Tibial artery (tissue), 4 donors: ENCODE data around the gene GNG13.

Source experiments
- DNase-seq, 2 donors: peaks; one replicate each; pipeline ENCODE4 v3.0.0-alpha.2; 2019
- H3K27ac ChIP-seq, 2 donors: fragments of 200-600 bp; sonication (generic) in 1 of 2; 1 replicate in 1 of 2; 2 replicates in 1 of 2; pipeline ENCODE4 v1.5.1; 2018 to 2019; ENCODE audit warnings: mild to moderate bottlenecking in 1 of 2
- H3K27me3 ChIP-seq, 2 donors: fragments of 200-600 bp; sonication (generic) in 1 of 2; one replicate each; pipeline versions ENCODE4 v1.5.1 to v1.6.0; 2016 to 2019
- H3K36me3 ChIP-seq, 3 donors: fragments of 200-600 bp; sonication (generic) in 2 of 3; one replicate each; pipeline ENCODE4 v1.5.1; 2016 to 2019; ENCODE audit warnings: mild to moderate bottlenecking in 2 of 3
- H3K4me1 ChIP-seq, 4 donors: fragments of 200-600 bp; sonication (generic) in 2 of 4; 1 replicate in 3 of 4; 2 replicates in 1 of 4; pipeline ENCODE4 v1.5.1; 2016 to 2019
- H3K4me3 ChIP-seq, 2 donors: fragments of 200-600 bp; sonication (generic) in 1 of 2; 1 replicate in 1 of 2; 2 replicates in 1 of 2; pipeline ENCODE4 v1.5.1; 2018 to 2019; ENCODE audit warnings: mild to moderate bottlenecking in 2 of 2
- H3K9me3 ChIP-seq, 3 donors: fragments of 200-600 bp; sonication (generic) in 1 of 3; one replicate each; pipeline ENCODE4 v1.5.1; 2016 to 2019
- CTCF ChIP-seq, 2 experiments: fragments of 200-600 bp in 1 of 2; fragments of 450-650 bp in 1 of 2; IDR thresholded peaks; one replicate each; pipeline ENCODE4 v1.5.1; 2017 to 2019; ENCODE audit warnings: antibody characterized with exemption in 2 of 2, mild to moderate bottlenecking in 1 of 2, moderate library complexity in 1 of 2
- intact Hi-C: fragments of 100-400 bp; cut with DNase I; formaldehyde crosslinking; loops from one replicate; pipeline ENCODE4 v1.15.0; 2023; ENCODE audit warnings: low total_unique reads

The GNG13 gene

GRCh38 chr16:801584-802363 is 1.2 kb upstream of the GNG13 start:
- H3K27me3 ChIP-seq = peaks cover 0 to 71% of the 10 kb centered on the region in 2 donors
- H3K4me1 ChIP-seq = peaks cover 0 to 7% (median 3%) of the 10 kb centered on the region in 4 donors
- DNase-seq = no peak
- intact Hi-C loops = no loop called here
- no peak overlapping the region for H3K4me3 ChIP-seq
- H3K9me3 ChIP-seq = no peaks in the 10 kb centered on the region
- no peak overlapping the region for H3K27ac ChIP-seq
- no peak for TF ChIP-seq CTCF (IDR thresholded peaks at IDR 0.05)
- H3K36me3 ChIP-seq = no peaks in the 10 kb centered on the region

GRCh38 chr16:800834-801511 is 439 bp upstream of the GNG13 start:
- H3K27me3 ChIP-seq = peaks cover 0 to 76% of the 10 kb centered on the region in 2 donors
- intact Hi-C loops = no loop called here

GRCh38 chr16:799111-799947 is 1.2 kb downstream of the GNG13 start:
- DNase-seq = no peak
- no peak for TF ChIP-seq CTCF (IDR thresholded peaks at IDR 0.05)
- Histone ChIP-seq H3K27ac (no peak overlapping the region), H3K27me3 (peaks cover 0 to 79% of the 10 kb centered on the region in 2 donors), H3K9me3 (no peaks in the 10 kb centered on the region), H3K4me3 (no peak overlapping the region), H3K4me1 (peaks cover 0 to 6% (median 0%) of the 10 kb centered on the region in 4 donors), H3K36me3 (peaks cover 0 to 2% (median 0%) of the 10 kb centered on the region in 3 donors)
- intact Hi-C loops = no loop called here

More at GRCh38 chr16:800834-801511, 439 bp upstream of the GNG13 start:
- H3K4me1 ChIP-seq = peaks cover 0 to 6% (median 0%) of the 10 kb centered on the region in 4 donors
- TF ChIP-seq CTCF (IDR thresholded peaks at IDR 0.05) = no peak
- no peaks in the 10 kb centered on the region for H3K9me3 ChIP-seq
- no peak for DNase-seq
- no peaks in the 10 kb centered on the region for H3K36me3 ChIP-seq
- no peak overlapping the region for H3K27ac ChIP-seq
- no peak overlapping the region for H3K4me3 ChIP-seq

- intact Hi-C loops = no loop called here
- no peak for DNase-seq
- no peak for TF ChIP-seq CTCF (IDR thresholded peaks at IDR 0.05)
- no peak overlapping the region for H3K27ac ChIP-seq
- H3K27me3 ChIP-seq = peaks cover 0 to 79% of the 10 kb centered on the region in 2 donors
- H3K4me3 ChIP-seq = no peak overlapping the region
- H3K36me3 ChIP-seq = peaks cover 0 to 8% (median 0%) of the 10 kb centered on the region in 3 donors
- H3K4me1 ChIP-seq = peaks cover 0 to 6% (median 0%) of the 10 kb centered on the region in 4 donors
- no peaks in the 10 kb centered on the region for H3K9me3 ChIP-seq
These were observed 1.9 kb downstream of the GNG13 start for GRCh38 chr16:798666-799065.

- intact Hi-C loops = no loop called here
- Histone ChIP-seq H3K27me3 (peaks cover 0 to 69% of the 10 kb centered on the region in 2 donors), H3K36me3 (peaks cover 0 to 18% (median 0%) of the 10 kb centered on the region in 3 donors), H3K9me3 (no peaks in the 10 kb centered on the region), H3K4me3 (no peak overlapping the region), H3K4me1 (peaks cover 0 to 6% (median 0%) of the 10 kb centered on the region in 4 donors), H3K27ac (no peak overlapping the region)
- TF ChIP-seq CTCF (IDR thresholded peaks at IDR 0.05) = no peak
- no peak for DNase-seq
These were observed 2.8 kb downstream of the GNG13 start for GRCh38 chr16:797686-798085.
